ENCODE results near the gene BTBD16. TPM values are rescaled to one million over a fixed set of nuclear protein-coding genes. Genes with fewer than 3 reads are reported as not detected.

Gene BTBD16
- not detected in 2 replicates for total RNA-seq (2014; rRNA removed; shearing (Covaris generic))

- DNase-seq (ENCODE audit: low spot score) = no peak
Measured at GRCh38 chr10:122271076-122271475, at the start of gene BTBD16. Gene BTBD16 (plus strand): TSS chr10:122271296. CDS start chr10:122275082, 3,786 bp downstream.

GRCh38 chr10:122221958-122222357, 49.1 kb upstream of the BTBD16 start:
- no peak for DNase-seq (ENCODE audit: low spot score)

- no peak for DNase-seq (ENCODE audit: low spot score)
Measured at GRCh38 chr10:122222638-122223037, 48.5 kb upstream of the BTBD16 start.

GRCh38 chr10:122224159-122224558, 46.9 kb upstream of the BTBD16 start:
- no peak for DNase-seq (ENCODE audit: low spot score)

- DNase-seq (ENCODE audit: low spot score) = no peak
Measured at GRCh38 chr10:122225330-122225729, 45.8 kb upstream of the BTBD16 start.

GRCh38 chr10:122227754-122228153, 43.3 kb upstream of the BTBD16 start:
- DNase-seq (ENCODE audit: low spot score) = no peak

- no peak for DNase-seq (ENCODE audit: low spot score)
Measured at GRCh38 chr10:122229666-122230065, 41.4 kb upstream of the BTBD16 start.

- DNase-seq (ENCODE audit: low spot score) = no peak
Measured at GRCh38 chr10:122230222-122230621, 40.9 kb upstream of the BTBD16 start.

- no peak for DNase-seq (ENCODE audit: low spot score)
Measured at GRCh38 chr10:122232769-122233168, 38.3 kb upstream of the BTBD16 start.

GRCh38 chr10:122233857-122234348, 37.2 kb upstream of the BTBD16 start:
- no peak for DNase-seq (ENCODE audit: low spot score)

- no peak for DNase-seq (ENCODE audit: low spot score)
Measured at GRCh38 chr10:122234416-122234815, 36.7 kb upstream of the BTBD16 start.

GRCh38 chr10:122236690-122237306, 34.3 kb upstream of the BTBD16 start:
- no peak for DNase-seq (ENCODE audit: low spot score)

- no peak for DNase-seq (ENCODE audit: low spot score)
Measured at GRCh38 chr10:122237331-122237990, 33.6 kb upstream of the BTBD16 start.

GRCh38 chr10:122239578-122240257, 31.4 kb upstream of the BTBD16 start:
- no peak for DNase-seq (ENCODE audit: low spot score)

- DNase-seq (ENCODE audit: low spot score) = no peak
Measured at GRCh38 chr10:122240401-122240800, 30.7 kb upstream of the BTBD16 start.

GRCh38 chr10:122241836-122242235, 29.3 kb upstream of the BTBD16 start:
- no peak for DNase-seq (ENCODE audit: low spot score)

GRCh38 chr10:122243550-122243949, 27.5 kb upstream of the BTBD16 start:
- DNase-seq (ENCODE audit: low spot score) = no peak

- no peak for DNase-seq (ENCODE audit: low spot score)
Measured at GRCh38 chr10:122244001-122244975, 26.8 kb upstream of the BTBD16 start.

GRCh38 chr10:122245136-122245535, 26.0 kb upstream of the BTBD16 start:
- DNase-seq (ENCODE audit: low spot score) = no peak

- DNase-seq (ENCODE audit: low spot score) = no peak
Measured at GRCh38 chr10:122245897-122246296, 25.2 kb upstream of the BTBD16 start.

GRCh38 chr10:122246830-122247520, 24.1 kb upstream of the BTBD16 start:
- no peak for DNase-seq (ENCODE audit: low spot score)
